Lung (tissue), 12 donors: ENCODE measurements around the gene CRISPLD2. TPM values are rescaled to one million over a fixed set of nuclear protein-coding genes. Genes with fewer than 3 reads are reported as not detected.

Source experiments
- ATAC-seq: fragments of 200-7000 bp; cut with Tn5 transposase; one replicate; pipeline ENCODE4 v1.9.1; 2020; ENCODE audit warnings: moderate number of reproducible peaks; ENCODE audit not compliant: insufficient read depth, low FRiP score
- DNase-seq, 3 donors: peaks; one replicate each; pipeline ENCODE4 v3.0.0-alpha.2; 2013 to 2017
- H3K27ac ChIP-seq, 2 donors: one replicate each; pipeline ENCODE4 v1.5.1; 2013; ENCODE audit warnings: mild to moderate bottlenecking in 2 of 2, moderate library complexity in 2 of 2, control low read depth in 1 of 2, inconsistent platforms in 1 of 2, low read depth in 1 of 2, low read length in 1 of 2
- H3K27me3 ChIP-seq, 3 donors: one replicate each; pipeline ENCODE4 v1.5.1; 2013; ENCODE audit warnings: low read length in 2 of 3; ENCODE audit not compliant: control insufficient read depth in 3 of 3, insufficient read depth in 3 of 3
- H3K36me3 ChIP-seq, 4 donors: one replicate each; pipeline ENCODE4 v1.5.1; 2013; ENCODE audit warnings: low read length in 4 of 4, mild to moderate bottlenecking in 1 of 4, moderate library complexity in 1 of 4; ENCODE audit not compliant: control insufficient read depth in 4 of 4, insufficient read depth in 4 of 4
- H3K4me1 ChIP-seq, 5 donors: one replicate each; pipeline ENCODE4 v1.5.1; 2013; ENCODE audit warnings: low read length in 5 of 5, mild to moderate bottlenecking in 2 of 5, moderate library complexity in 1 of 5; ENCODE audit not compliant: control insufficient read depth in 5 of 5, insufficient read depth in 5 of 5
- H3K4me3 ChIP-seq: one replicate; pipeline ENCODE4 v1.5.1; 2013; ENCODE audit warnings: mild to moderate bottlenecking, control low read depth, moderate library complexity
- H3K9ac ChIP-seq, 2 donors: one replicate each; pipeline ENCODE4 v1.5.1; 2013; ENCODE audit warnings: low read length in 2 of 2, control low read depth in 1 of 2; ENCODE audit not compliant: insufficient read depth in 1 of 2
- H3K9me3 ChIP-seq, 4 donors: one replicate each; pipeline ENCODE4 v1.5.1; 2013; ENCODE audit warnings: low read length in 3 of 4, mild to moderate bottlenecking in 1 of 4, moderate library complexity in 1 of 4; ENCODE audit not compliant: control insufficient read depth in 4 of 4, insufficient read depth in 3 of 4
- WGBS, 2 donors: extraction: QIAGEN DNeasy Blood & Tissue Kit; methylation state at CpG; one replicate each; pipeline ENCODE4 v1.1.7; 2013; 5-methylcytosine and 5-hydroxymethylcytosine counted together
- polyA plus RNA-seq, 2 donors: library from polyadenylated mRNA; stranded (reverse); fragments of 200-250 nt; gene quantifications; one replicate each; pipeline ENCODE4 v1.2.1, GENCODE V29; 2013
- total RNA-seq, 2 donors: library from RNA; depleted of rRNA in 1 of 2; stranded (reverse); fragments of >200 nt in 1 of 2; gene quantifications; one replicate each; pipeline ENCODE4 v1.2.1, GENCODE V29; 2014 to 2021
- TF ChIP-seq, protein P1 (sequence below): IDR thresholded peaks from 2 replicates; pipeline ENCODE4 v1.5.1; 2012; ENCODE audit warnings: mild to moderate bottlenecking; ENCODE audit errors: control extremely low read depth, extremely low read depth
- donor health status: control.
- donor health status: control.
- donor health status: Bipolar disorder and iron deficiency.
- donor health status: healthy.
- donor health status: DM: yes; HTN: yes; CAD: no.

CRISPLD2 gene
- total and polyA plus RNA-seq, 4 donors: 30.3 to 136 (median 42.5) TPM

DNA sequence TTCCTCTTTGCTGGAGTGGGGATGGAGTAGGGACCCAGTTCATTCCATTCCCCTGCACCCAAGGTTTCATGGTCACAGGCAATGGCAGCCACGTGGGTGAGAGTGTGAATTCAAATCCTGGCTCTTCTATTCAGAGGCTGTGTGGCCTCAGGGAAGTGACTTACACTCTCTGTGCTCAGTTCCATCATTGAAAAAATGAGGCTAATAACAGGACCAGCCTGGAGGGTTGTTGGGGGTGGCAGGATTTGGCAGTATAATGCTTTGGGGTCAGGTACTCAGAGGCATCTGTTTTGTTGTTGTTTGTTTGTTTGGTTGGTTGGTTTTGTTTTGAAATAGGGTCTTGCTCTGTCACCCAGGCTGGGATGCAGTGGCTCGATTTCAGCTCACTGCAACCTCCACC lies 2.2 kb upstream of the CRISPLD2 start:
- Histone ChIP-seq H3K9ac (no peak overlapping the region), H3K27ac (no peak overlapping the region), H3K9me3 (no peaks in the 10 kb centered on the region), H3K4me1 (peaks cover 0 to 6% (median 0%) of the 10 kb centered on the region in 5 donors), H3K36me3 (no peaks in the 10 kb centered on the region), H3K4me3 (no peak overlapping the region), H3K27me3 (no peaks in the 10 kb centered on the region)
- ATAC-seq (no peak), DNase-seq (no peak)
- TF ChIP-seq, protein P1, sequence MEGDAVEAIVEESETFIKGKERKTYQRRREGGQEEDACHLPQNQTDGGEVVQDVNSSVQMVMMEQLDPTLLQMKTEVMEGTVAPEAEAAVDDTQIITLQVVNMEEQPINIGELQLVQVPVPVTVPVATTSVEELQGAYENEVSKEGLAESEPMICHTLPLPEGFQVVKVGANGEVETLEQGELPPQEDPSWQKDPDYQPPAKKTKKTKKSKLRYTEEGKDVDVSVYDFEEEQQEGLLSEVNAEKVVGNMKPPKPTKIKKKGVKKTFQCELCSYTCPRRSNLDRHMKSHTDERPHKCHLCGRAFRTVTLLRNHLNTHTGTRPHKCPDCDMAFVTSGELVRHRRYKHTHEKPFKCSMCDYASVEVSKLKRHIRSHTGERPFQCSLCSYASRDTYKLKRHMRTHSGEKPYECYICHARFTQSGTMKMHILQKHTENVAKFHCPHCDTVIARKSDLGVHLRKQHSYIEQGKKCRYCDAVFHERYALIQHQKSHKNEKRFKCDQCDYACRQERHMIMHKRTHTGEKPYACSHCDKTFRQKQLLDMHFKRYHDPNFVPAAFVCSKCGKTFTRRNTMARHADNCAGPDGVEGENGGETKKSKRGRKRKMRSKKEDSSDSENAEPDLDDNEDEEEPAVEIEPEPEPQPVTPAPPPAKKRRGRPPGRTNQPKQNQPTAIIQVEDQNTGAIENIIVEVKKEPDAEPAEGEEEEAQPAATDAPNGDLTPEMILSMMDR: no peak
- 73 to 77% methylated on average over 2 of the region's 2 CpGs for WGBS, 2 donors

DNA sequence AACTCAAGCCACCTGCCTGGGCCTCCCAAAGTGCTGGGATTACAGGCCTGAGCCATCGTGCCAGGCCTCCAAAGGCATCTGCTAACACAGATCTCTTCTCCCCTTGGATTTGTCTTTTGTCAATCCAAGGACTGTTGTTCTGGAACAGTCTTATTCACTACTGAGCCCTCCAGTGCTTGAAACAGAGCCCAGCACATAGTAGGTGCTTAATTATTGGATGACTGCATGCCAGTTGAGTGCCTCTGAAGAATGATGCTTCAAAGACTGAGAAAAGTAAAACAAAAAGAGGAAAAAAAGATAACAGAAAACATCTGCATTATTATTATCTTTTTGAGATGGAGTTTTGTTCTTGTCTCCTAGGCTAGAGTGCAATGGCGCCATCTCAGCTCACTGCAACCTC lies 1.7 kb upstream of the CRISPLD2 start:
- no peak overlapping the region for H3K9ac ChIP-seq
- H3K4me3 ChIP-seq: no peak overlapping the region
- ATAC-seq (no peak), DNase-seq (no peak)
- H3K27ac ChIP-seq: no peak overlapping the region
- no peaks in the 10 kb centered on the region for H3K36me3 ChIP-seq
- 86 to 89% methylated on average over 2 of the region's 2 CpGs for WGBS, 2 donors
- H3K27me3 ChIP-seq: no peaks in the 10 kb centered on the region
- TF ChIP-seq, protein P1: no peak
- peaks cover 0 to 6% (median 0%) of the 10 kb centered on the region in 5 donors for H3K4me1 ChIP-seq
- no peaks in the 10 kb centered on the region for H3K9me3 ChIP-seq

DNA sequence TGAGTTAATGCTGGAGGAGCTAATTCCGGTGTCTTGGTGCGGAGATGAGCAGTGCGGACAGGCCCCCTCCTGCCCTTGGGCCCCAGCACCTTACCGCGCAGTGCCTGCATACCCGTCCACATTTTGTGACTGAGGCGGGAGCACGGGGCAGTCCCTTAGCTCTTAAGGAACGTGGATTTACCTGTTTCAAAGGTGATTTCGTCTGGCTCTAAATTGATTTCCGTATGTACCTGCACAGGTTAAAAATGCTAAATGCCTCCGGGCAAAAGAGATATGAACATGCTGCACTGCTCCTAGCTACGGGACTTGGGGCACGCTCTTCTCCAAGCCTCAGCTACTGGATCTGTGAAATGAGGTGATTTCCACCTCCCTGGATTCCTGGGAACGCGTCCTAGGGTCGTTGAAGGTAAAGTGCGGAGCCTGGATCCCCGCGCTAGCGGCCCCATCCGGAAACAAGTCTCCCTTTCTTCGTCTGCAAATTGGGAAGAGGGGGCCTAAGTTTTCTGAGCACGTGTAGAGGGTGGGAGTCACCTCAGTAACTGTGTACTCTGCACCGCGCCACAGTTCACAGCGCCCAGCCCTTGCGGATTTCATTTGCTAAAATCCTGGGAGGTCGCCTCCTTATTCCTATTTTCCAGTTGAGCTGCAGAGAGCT lies 669 bp upstream of the CRISPLD2 start:
- Histone ChIP-seq H3K9ac (no peak overlapping the region), H3K36me3 (no peaks in the 10 kb centered on the region), H3K4me3 (no peak overlapping the region), H3K9me3 (no peaks in the 10 kb centered on the region), H3K27me3 (no peaks in the 10 kb centered on the region), H3K27ac (no peak overlapping the region), H3K4me1 (peaks cover 0 to 6% (median 2%) of the 10 kb centered on the region in 5 donors)
- WGBS, 2 donors: 47 to 53% methylated on average over 29 of the region's 29 CpGs
- DNase-seq (no peak), ATAC-seq (no peak)
- TF ChIP-seq, protein P1: no peak

DNA sequence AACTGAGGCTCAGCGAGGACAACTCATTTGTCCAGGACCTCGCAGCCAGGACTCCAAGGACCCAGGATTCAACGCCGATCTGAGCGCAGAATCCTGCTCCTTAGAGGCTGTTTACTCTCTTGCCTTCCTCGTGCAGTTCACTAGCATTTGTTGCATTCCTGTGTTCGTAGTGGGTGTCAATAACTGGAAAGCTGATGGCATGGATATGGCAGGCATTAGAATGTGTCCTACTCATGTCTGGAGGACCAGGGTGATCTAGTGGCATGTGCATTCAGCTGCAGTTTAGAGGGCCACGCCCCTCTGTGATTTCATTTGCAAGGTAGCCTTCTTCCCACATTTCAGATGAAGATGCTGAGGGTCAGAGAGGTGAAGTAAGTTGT lies 510 bp downstream of the CRISPLD2 start:
- Histone ChIP-seq H3K27ac (peak overlapping the region in 1 of 2 donors; percentile 64), H3K9ac (no peak overlapping the region), H3K4me1 (peaks cover 0 to 6% (median 3%) of the 10 kb centered on the region in 5 donors), H3K36me3 (no peaks in the 10 kb centered on the region), H3K4me3 (peak overlapping the region; percentile 51), H3K9me3 (no peaks in the 10 kb centered on the region), H3K27me3 (no peaks in the 10 kb centered on the region)
- ATAC-seq (no peak), DNase-seq (peak in 1 of 3 donors; percentile 41)
- WGBS, 2 donors: 48 to 68% methylated on average over 8 of the region's 8 CpGs
- TF ChIP-seq, protein P1: no peak
